CD4-positive, CD25-positive, alpha-beta regulatory T cell (primary cell): ENCODE data around the gene BCAT1. TPM values are rescaled to one million over a fixed set of nuclear protein-coding genes. Genes with fewer than 3 reads are reported as not detected.

Experiments
- ATAC-seq, 2 donors: fragments of 150-1000 bp; cut with Tn5 transposase; one replicate each; pipeline ENCODE4 v1.10.0; 2021; ENCODE audit warnings: low read depth in 2 of 2, moderate number of reproducible peaks in 2 of 2, moderate library complexity in 1 of 2
- DNase-seq, 3 donors: peaks; one replicate each; pipeline versions ENCODE4 v3.0.0 to v3.0.0-alpha.2; 2012 to 2022; ENCODE audit warnings: mixed read lengths in 1 of 3
- H3K27ac ChIP-seq: one replicate; pipeline ENCODE4 v1.7.0; 2013; ENCODE audit warnings: mild to moderate bottlenecking, low read length; ENCODE audit not compliant: insufficient read depth, poor library complexity, severe bottlenecking
- H3K27me3 ChIP-seq: one replicate; pipeline ENCODE4 v1.7.0; 2013; ENCODE audit warnings: low read length; ENCODE audit not compliant: control insufficient read depth, insufficient read depth
- H3K36me3 ChIP-seq: one replicate; pipeline ENCODE4 v1.7.0; 2013; ENCODE audit warnings: mild to moderate bottlenecking, low read length, moderate library complexity; ENCODE audit not compliant: control insufficient read depth, insufficient read depth
- H3K4me1 ChIP-seq: 2 replicates; pipeline ENCODE4 v1.7.0; 2013; ENCODE audit warnings: mild to moderate bottlenecking, low read length; ENCODE audit not compliant: insufficient read depth, control insufficient read depth, poor library complexity, severe bottlenecking
- H3K4me3 ChIP-seq: one replicate; pipeline ENCODE4 v1.7.0; 2013; ENCODE audit warnings: low read depth, mild to moderate bottlenecking, low read length, moderate library complexity
- H3K9me3 ChIP-seq, 2 experiments: 1 replicate in 1 of 2; 2 replicates in 1 of 2; pipeline ENCODE4 v1.7.0; 2013; ENCODE audit warnings: low read length in 2 of 2, mild to moderate bottlenecking in 1 of 2, moderate library complexity in 1 of 2; ENCODE audit not compliant: control insufficient read depth in 2 of 2
- H3K27ac Mint-ChIP-seq, 3 donors: one replicate each; pipeline ENCODE4 v1.8.0; 2020 to 2022; ENCODE audit warnings: mild to moderate bottlenecking in 3 of 3, mixed read lengths in 3 of 3, moderate library complexity in 2 of 3
- H3K27me3 Mint-ChIP-seq: one replicate; pipeline ENCODE4 v1.8.0; 2022; ENCODE audit warnings: mild to moderate bottlenecking, mixed read lengths
- H3K36me3 Mint-ChIP-seq: one replicate; pipeline ENCODE4 v1.8.0; 2020; ENCODE audit warnings: mixed read lengths
- H3K4me1 Mint-ChIP-seq, 4 donors: one replicate each; pipeline ENCODE4 v1.8.0; 2020 to 2022; ENCODE audit warnings: mixed read lengths in 4 of 4, mild to moderate bottlenecking in 1 of 4
- H3K4me3 Mint-ChIP-seq, 4 donors: one replicate each; pipeline ENCODE4 v1.8.0; 2020 to 2022; ENCODE audit warnings: mild to moderate bottlenecking in 4 of 4, mixed read lengths in 4 of 4, moderate library complexity in 3 of 4
- H3K9me3 Mint-ChIP-seq, 7 donors: one replicate each; pipeline ENCODE4 v1.8.0; 2020 to 2022; ENCODE audit warnings: mixed read lengths in 7 of 7, mild to moderate bottlenecking in 3 of 7, moderate library complexity in 2 of 7
- polyA plus RNA-seq, 4 donors: library from polyadenylated mRNA; unstranded; fragments of 300-500 nt; fragmentation: Illumina TruSeq; gene quantifications; one replicate each; pipeline ENCODE4 v1.2.3, GENCODE V29; 2021
- total RNA-seq: library from RNA; stranded (reverse); gene quantifications from one replicate; pipeline ENCODE4 v1.2.3, GENCODE V29; 2022

The BCAT1 gene
- total and polyA plus RNA-seq, 5 donors from 2014 or later = 0.07 to 3.0 (median 0.75) TPM

DNA sequence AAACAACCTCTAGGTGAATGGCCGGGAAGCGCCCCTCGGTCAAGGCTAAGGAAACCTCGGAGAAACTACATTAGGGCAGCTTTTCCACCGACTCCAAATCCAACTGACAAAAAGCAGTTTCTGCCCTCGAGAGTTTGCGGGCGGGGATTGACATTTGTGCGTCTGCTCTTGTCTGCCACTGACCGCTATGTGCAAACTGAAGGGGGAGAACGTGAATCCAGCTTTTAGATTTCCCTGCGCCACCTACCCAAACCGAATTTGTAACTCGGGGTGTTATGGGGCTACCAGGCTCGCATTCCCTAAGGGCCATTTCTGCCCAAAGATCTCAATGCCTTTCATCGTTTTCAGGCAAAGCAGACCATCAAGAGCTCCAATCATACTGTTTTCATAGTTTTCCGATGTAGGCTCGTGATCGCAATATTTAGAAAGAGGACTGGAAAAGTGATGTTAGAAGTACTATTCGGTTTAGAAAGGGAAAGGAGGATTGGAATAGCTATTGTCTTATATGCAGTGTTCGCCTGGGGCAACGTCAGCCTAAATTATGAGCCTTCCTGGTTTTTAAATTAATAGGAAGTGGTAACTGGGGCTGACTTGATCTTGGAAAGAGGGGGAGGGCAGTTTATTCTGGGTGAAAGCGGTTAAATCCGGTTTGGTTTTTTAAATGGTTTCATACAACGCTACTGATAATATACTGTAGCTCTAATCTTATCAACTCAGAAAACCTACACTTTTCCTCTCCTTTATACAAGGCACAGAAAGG is 45.4 kb downstream of the BCAT1 start:
- Mint-ChIP-seq H3K27ac (no peak overlapping the region), H3K4me1 (peaks cover 0 to 22% (median 9%) of the 10 kb centered on the region in 4 donors), H3K9me3 (peaks cover 0 to 6% (median 0%) of the 10 kb centered on the region in 7 donors), H3K36me3 (no peaks in the 10 kb centered on the region), H3K27me3 (peaks cover 5% of the 10 kb centered on the region), H3K4me3 (peak overlapping the region in 3 of 4 donors; percentile 51 to 76 (median 51))
- Histone ChIP-seq H3K36me3 (no peaks in the 10 kb centered on the region), H3K27me3 (peaks cover 6% of the 10 kb centered on the region), H3K4me3 (peak overlapping the region; percentile 45), H3K4me1 (peaks cover 17% of the 10 kb centered on the region), H3K27ac (no peak overlapping the region), H3K9me3 (no peaks in the 10 kb centered on the region)
- ATAC-seq (no peak), DNase-seq (peak in 1 of 3 donors; percentile 12)

DNA sequence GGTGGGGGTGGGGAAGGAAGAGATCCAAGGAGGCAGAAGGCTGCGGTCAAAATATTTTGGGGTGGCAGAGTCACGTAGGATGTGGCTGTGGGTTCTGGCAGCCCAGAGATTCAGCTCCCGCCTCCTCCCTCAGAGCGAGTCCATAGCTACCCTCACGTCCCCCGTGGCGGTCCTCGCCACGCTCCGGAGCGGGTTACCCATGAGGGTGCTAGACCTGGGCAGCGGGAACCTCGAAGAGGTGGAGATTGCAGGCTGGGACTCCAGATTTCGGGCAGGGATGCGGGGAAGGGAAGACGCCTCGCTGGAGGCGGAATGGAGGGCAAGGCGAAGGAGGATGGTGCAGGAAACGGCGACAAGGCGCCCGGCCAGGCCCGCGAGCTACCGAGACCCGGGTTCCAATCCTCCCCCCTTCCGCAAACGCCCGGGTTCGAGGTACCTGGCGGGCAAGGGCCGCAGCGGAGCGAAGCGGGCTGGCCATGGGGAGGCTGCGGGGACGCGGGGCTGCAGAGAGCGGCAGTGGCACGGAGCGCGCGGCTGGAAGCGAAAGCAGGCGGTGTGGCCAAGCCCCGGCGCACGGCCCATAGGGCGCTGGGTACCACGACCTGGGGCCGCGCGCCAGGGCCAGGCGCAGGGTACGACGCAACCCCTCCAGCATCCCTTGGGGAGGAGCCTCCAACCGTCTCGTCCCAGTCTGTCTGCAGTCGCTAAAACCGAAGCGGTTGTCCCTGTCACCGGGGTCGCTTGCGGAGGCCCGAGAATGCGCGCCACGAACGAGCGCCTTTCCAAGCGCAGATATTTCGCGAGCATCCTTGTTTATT is 46.2 kb downstream of the BCAT1 start:
- peaks cover 0 to 6% (median 0%) of the 10 kb centered on the region in 7 donors for H3K9me3 Mint-ChIP-seq

DNA sequence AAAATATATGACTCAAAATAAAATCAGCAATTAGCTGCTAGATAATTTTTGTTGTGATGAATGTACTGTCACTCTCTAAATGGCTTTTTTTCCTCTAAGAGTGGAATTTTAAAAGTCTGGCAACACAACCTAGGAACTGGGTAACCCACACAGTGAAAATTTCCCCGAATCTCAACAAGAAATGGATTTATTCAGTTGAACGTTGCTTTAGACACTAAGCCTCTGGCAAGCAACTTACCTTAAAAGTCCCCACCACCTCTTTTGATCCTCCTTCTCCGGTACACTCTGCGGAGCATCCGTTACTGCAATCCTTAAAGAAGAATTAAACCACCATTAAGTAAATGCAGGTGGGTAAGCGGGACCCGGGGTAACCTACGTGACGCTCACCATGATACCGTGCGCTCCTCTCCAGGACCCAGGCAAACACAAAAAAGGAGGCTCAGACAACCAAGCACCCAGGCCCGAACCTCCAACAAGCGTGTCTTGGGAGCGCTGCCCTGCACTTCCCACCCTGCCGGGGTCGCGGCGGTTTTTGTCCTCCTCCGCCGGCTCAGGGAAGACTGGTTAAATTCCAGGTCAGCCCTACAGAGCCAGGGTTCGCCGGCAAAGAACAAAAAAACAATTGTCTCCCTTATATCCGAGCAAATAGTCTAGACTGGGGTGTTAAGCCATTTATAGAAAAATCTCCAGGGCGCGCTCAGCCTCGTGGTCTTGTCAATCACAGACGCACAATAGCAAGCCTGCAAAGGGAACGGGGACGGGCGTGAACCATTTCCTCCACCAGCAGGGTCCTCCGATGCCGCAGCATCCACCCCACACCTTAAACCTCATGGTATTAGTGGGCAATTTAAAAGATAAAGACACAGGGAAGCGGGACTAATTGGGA is 47.1 kb downstream of the BCAT1 start:
- Mint-ChIP-seq H3K27me3 (peaks cover 7% of the 10 kb centered on the region), H3K27ac (no peak overlapping the region), H3K36me3 (no peaks in the 10 kb centered on the region), H3K4me1 (peaks cover 0 to 22% (median 9%) of the 10 kb centered on the region in 4 donors), H3K9me3 (peaks cover 0 to 6% (median 0%) of the 10 kb centered on the region in 7 donors), H3K4me3 (peak overlapping the region in 3 of 4 donors; percentile 76 to 93 (median 87))
- Histone ChIP-seq H3K9me3 (no peaks in the 10 kb centered on the region), H3K4me1 (peaks cover 17% of the 10 kb centered on the region), H3K4me3 (peak overlapping the region; percentile 24), H3K36me3 (no peaks in the 10 kb centered on the region), H3K27me3 (peaks cover 6% of the 10 kb centered on the region), H3K27ac (no peak overlapping the region)
- DNase-seq = peak in 1 of 3 donors; percentile 10
- no peak for ATAC-seq

More for the DNA sequence above, 46.2 kb downstream of the BCAT1 start:
- Histone ChIP-seq H3K27ac (no peak overlapping the region), H3K36me3 (no peaks in the 10 kb centered on the region), H3K27me3 (peaks cover 6% of the 10 kb centered on the region), H3K4me1 (peaks cover 17% of the 10 kb centered on the region), H3K4me3 (peak overlapping the region; percentile 45), H3K9me3 (no peaks in the 10 kb centered on the region)
- H3K4me1 Mint-ChIP-seq = peaks cover 0 to 22% (median 9%) of the 10 kb centered on the region in 4 donors
- ATAC-seq (peak in 1 of 2 donors; percentile 18), DNase-seq (peak in 1 of 3 donors; percentile 23)
- H3K27me3 Mint-ChIP-seq = peaks cover 5% of the 10 kb centered on the region
- H3K4me3 Mint-ChIP-seq = peak overlapping the region in 3 of 4 donors; percentile 76 to 93 (median 87)
- no peaks in the 10 kb centered on the region for H3K36me3 Mint-ChIP-seq
- H3K27ac Mint-ChIP-seq = no peak overlapping the region

DNA sequence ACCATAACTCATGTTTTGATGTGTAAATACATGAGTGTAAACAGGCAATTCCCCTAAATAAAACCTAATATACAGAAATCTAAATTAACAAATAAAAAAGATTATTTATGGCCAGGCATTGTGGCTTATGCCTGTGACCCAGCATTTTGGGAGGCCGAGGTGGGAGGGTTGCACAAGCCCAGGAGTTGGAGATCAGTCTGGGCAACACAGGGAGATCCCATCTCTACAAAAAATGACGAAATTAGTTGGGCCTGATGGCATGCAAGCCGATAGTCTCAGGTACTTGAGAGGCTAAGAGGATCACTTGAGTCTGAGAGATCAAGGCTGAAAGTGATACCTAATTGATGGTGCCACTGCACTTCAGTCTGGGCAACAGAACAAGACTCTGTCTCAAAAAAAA is 48.7 kb downstream of the BCAT1 start:
- no peak overlapping the region for H3K27ac ChIP-seq
- H3K27ac Mint-ChIP-seq = no peak overlapping the region

DNA sequence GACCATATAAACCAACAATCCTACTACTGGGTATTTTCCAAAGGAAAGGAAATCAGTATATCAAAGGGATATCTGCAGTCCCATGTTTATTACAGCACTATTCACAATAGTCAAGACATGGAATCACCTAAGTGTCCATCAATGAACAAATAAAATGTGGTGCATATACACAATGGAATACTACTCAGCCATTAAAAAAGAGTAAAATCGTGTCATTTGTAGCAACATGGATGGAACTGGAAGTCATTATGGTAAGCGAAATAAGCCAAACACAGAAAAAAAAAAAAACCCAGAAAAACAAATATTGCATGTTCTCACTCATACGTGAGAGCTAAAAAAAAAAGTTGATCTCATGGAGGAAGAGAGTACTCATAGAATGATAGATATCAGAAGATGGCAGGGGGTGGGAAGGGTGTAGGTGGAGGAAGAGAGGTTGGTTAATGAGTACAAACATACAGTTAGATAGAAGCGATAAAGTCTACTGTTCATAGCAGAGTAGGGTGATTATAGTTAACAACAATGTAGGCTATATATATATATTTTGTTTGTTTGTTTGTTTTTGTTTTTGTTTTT is 49.3 kb downstream of the BCAT1 start:
- Histone ChIP-seq H3K9me3 (no peaks in the 10 kb centered on the region), H3K4me1 (peaks cover 17% of the 10 kb centered on the region), H3K36me3 (no peaks in the 10 kb centered on the region), H3K27ac (no peak overlapping the region), H3K4me3 (no peak overlapping the region), H3K27me3 (peaks cover 6% of the 10 kb centered on the region)
- no peak overlapping the region for H3K27ac Mint-ChIP-seq
- no peaks in the 10 kb centered on the region for H3K36me3 Mint-ChIP-seq
- ATAC-seq (no peak), DNase-seq (no peak)
- H3K27me3 Mint-ChIP-seq = peaks cover 13% of the 10 kb centered on the region
- H3K9me3 Mint-ChIP-seq = peaks cover 0 to 6% (median 0%) of the 10 kb centered on the region in 7 donors
- H3K4me1 Mint-ChIP-seq = peaks cover 0 to 22% (median 9%) of the 10 kb centered on the region in 4 donors
- H3K4me3 Mint-ChIP-seq = no peak overlapping the region

More for the DNA sequence above, 48.7 kb downstream of the BCAT1 start:
- ATAC-seq (no peak), DNase-seq (no peak)
- peaks cover 17% of the 10 kb centered on the region for H3K4me1 ChIP-seq
- H3K9me3 Mint-ChIP-seq = peaks cover 0 to 6% (median 0%) of the 10 kb centered on the region in 7 donors
- peaks cover 13% of the 10 kb centered on the region for H3K27me3 Mint-ChIP-seq
- H3K9me3 ChIP-seq = no peaks in the 10 kb centered on the region
- H3K4me3 Mint-ChIP-seq = no peak overlapping the region
- peaks cover 6% of the 10 kb centered on the region for H3K27me3 ChIP-seq
- H3K36me3 ChIP-seq = no peaks in the 10 kb centered on the region
- peaks cover 0 to 22% (median 9%) of the 10 kb centered on the region in 4 donors for H3K4me1 Mint-ChIP-seq
- no peak overlapping the region for H3K4me3 ChIP-seq
- H3K36me3 Mint-ChIP-seq = no peaks in the 10 kb centered on the region

DNA sequence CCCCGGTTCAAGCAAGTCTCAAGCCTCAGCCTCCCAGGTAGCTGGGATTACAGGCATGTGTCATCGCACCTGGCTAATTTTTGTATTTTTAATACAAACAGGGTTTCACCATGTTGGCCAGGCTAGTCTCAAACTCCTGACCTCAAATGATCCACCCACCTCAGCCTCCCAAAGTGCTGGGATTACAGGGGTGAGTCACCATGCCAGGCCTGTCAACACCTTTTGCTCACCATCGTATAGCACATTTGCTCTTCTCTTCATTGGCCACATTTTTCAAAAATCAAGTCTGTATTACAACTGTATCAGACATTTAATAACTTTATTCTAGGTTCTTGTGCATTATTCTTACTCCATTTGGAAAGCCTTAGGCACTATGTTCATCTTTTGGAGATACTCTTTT is 50.3 kb downstream of the BCAT1 start:
- Mint-ChIP-seq H3K36me3 (no peaks in the 10 kb centered on the region), H3K4me1 (peaks cover 0 to 19% (median 7%) of the 10 kb centered on the region in 4 donors), H3K27ac (no peak overlapping the region), H3K4me3 (no peak overlapping the region), H3K27me3 (peaks cover 10% of the 10 kb centered on the region), H3K9me3 (peaks cover 0 to 6% (median 0%) of the 10 kb centered on the region in 7 donors)
- no peak for DNase-seq
- no peak for ATAC-seq
- Histone ChIP-seq H3K4me1 (peaks cover 17% of the 10 kb centered on the region), H3K4me3 (no peak overlapping the region), H3K36me3 (no peaks in the 10 kb centered on the region), H3K27ac (no peak overlapping the region), H3K27me3 (peaks cover 5% of the 10 kb centered on the region), H3K9me3 (no peaks in the 10 kb centered on the region)

DNA sequence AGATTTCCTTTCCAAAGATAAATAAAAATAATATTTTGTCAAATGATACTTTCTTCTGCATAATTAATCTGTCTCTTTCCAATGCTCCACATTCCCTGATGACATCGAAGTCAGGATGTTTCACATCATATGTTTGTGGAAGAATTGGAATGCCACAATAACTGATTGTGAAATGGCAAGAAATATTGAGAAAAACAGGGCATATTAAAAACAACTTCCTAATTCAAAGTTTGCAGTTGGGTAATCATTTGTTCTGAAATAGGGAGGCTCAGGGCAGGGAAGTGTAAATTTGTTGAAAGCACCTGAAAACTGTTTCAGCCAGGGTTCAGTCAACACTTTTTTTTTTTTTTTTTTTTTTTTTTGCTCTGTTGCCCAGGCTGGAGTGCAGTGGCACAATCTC is 50.7 kb downstream of the BCAT1 start:
- ATAC-seq (no peak), DNase-seq (no peak)
- Mint-ChIP-seq H3K9me3 (peaks cover 0 to 6% (median 0%) of the 10 kb centered on the region in 7 donors), H3K27ac (no peak overlapping the region), H3K27me3 (peaks cover 8% of the 10 kb centered on the region), H3K4me1 (peaks cover 0 to 17% (median 5%) of the 10 kb centered on the region in 4 donors), H3K36me3 (no peaks in the 10 kb centered on the region), H3K4me3 (no peak overlapping the region)
- no peak overlapping the region for H3K4me3 ChIP-seq
- no peaks in the 10 kb centered on the region for H3K9me3 ChIP-seq
- H3K27ac ChIP-seq = no peak overlapping the region
- H3K27me3 ChIP-seq = peaks cover under 1% of the 10 kb centered on the region
- H3K36me3 ChIP-seq = no peaks in the 10 kb centered on the region
- H3K4me1 ChIP-seq = peaks cover 13% of the 10 kb centered on the region
